Measurements from ENCODE around the gene ATP6V1A.

GRCh38 chr3:113847247-113847646, 100.4 kb downstream of the ATP6V1A start:
- no peak for TF ChIP-seq CTCF (IDR thresholded peaks at IDR 0.05; ENCODE audit: poor library complexity, severe bottlenecking)
- no peak for TF ChIP-seq POLR2AphosphoS5 (IDR thresholded peaks at IDR 0.05)

Measured in neural cell (in vitro differentiated cells).